ACC112 (cell line): ENCODE measurements around the gene TRIM7.

Source experiments
- H2AFZ ChIP-seq: fragments of 200-600 bp; sonication (generic); one replicate; pipeline ENCODE4 v1.6.0; 2017; ENCODE audit warnings: antibody characterized with exemption, low read length; ENCODE audit not compliant: unreplicated experiment
- H3K27ac ChIP-seq: fragments of 200-600 bp; sonication (generic); 2 replicates; pipeline ENCODE4 v1.5.1; 2014; ENCODE audit warnings: low read depth, mild to moderate bottlenecking, antibody characterized with exemption, low read length, moderate library complexity
- H3K27me3 ChIP-seq: fragments of 200-600 bp; sonication (generic); 2 replicates; pipeline ENCODE4 v1.6.1; 2014; ENCODE audit warnings: mild to moderate bottlenecking, antibody characterized with exemption, low read length, moderate library complexity, mixed read lengths; ENCODE audit not compliant: insufficient read depth
- H3K36me3 ChIP-seq: fragments of 200-600 bp; sonication (generic); 2 replicates; pipeline ENCODE4 v1.6.1; 2016; ENCODE audit warnings: mild to moderate bottlenecking, antibody characterized with exemption, low read length, moderate library complexity, mixed read lengths; ENCODE audit not compliant: insufficient read depth
- H3K4me1 ChIP-seq: fragments of 200-600 bp; sonication (generic); one replicate; pipeline ENCODE4 v1.6.1; 2016; ENCODE audit warnings: low read length, mixed read lengths; ENCODE audit not compliant: insufficient read depth, unreplicated experiment, control insufficient read depth
- H3K4me3 ChIP-seq: fragments of 200-600 bp; sonication (generic); 2 replicates; pipeline ENCODE4 v1.5.1; 2014; ENCODE audit warnings: mild to moderate bottlenecking, low read depth, low read length
- H3K79me2 ChIP-seq: fragments of 200-600 bp; sonication (generic); one replicate; pipeline ENCODE4 v1.6.0; 2016; ENCODE audit warnings: low read length; ENCODE audit not compliant: control insufficient read depth, unreplicated experiment, insufficient read depth

TRIM7 gene

DNA sequence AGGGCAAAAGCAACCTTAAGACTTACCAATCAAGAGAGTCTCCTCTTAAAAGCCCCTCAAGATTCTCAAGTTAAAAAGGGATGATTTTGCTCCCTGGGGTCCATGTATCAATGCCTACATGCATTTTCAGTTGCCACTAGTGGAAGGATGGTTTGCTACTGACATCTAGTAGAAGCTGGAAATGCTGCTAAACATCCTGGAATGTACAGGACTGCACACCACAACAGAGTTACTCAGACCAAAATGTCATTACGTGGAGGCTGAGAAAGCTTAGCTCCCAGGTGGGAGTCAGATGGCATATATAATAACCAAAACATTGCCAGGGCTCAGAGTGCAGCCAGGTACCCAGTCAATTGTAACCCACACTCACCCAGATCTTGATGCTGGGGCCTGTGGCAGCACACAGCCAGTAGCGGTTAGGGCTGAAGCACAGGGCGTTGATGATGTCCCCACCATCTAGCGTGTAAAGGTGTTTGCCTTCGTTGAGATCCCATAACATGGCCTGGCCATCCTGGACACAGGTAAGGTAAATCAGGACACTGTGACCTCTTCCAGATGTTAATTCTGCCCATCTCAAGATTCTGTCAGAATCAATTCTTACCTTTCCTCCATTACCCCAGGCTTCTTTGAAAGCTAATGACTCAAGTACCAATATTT lies 32.9 kb upstream of the TRIM7 start:
- peaks cover 23% of the 10 kb centered on the region for H3K4me1 ChIP-seq
- H3K27ac ChIP-seq: no peak overlapping the region
- H3K79me2 ChIP-seq: peaks cover 51% of the 10 kb centered on the region
- H2AFZ ChIP-seq: no peak overlapping the region
- H3K27me3 ChIP-seq: no peaks in the 10 kb centered on the region
- no peak overlapping the region for H3K4me3 ChIP-seq
- peaks cover 56% of the 10 kb centered on the region for H3K36me3 ChIP-seq

DNA sequence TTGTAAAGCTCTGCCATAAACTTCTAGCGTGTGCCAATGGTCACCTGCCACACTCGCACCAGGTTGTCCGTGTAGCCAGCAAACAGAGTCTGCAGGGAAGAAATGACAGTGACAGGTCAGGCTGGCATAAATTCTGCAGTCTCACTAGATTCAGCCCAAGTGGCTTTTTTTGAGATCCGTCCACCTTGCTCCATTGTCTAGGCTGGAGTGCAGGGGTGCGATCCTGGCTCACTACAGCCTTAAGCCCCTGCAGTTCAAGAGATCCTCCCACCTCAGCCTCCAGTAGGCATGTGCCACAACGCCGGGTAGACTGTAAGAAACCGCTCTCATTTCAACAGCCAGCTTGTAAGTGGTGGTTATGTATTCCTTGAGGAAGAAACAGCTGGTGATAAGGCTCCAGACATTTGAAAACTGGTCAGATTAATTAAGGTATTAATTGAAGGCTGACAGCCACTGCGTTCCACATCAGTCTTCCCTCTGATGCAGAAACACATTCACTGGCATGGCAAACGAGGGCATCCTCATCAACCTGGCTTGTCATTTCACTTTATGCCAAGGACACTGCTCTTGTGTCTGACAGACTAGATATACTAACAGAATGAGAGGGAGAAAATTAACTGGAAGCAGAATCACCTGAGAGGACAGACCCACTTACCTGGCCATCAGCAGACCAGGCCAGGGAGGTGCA lies 32.1 kb upstream of the TRIM7 start:
- Histone ChIP-seq H2AFZ (no peak overlapping the region), H3K36me3 (peaks cover 49% of the 10 kb centered on the region), H3K79me2 (peaks cover 44% of the 10 kb centered on the region), H3K4me1 (peaks cover 22% of the 10 kb centered on the region), H3K27ac (no peak overlapping the region), H3K4me3 (no peak overlapping the region), H3K27me3 (no peaks in the 10 kb centered on the region)

DNA sequence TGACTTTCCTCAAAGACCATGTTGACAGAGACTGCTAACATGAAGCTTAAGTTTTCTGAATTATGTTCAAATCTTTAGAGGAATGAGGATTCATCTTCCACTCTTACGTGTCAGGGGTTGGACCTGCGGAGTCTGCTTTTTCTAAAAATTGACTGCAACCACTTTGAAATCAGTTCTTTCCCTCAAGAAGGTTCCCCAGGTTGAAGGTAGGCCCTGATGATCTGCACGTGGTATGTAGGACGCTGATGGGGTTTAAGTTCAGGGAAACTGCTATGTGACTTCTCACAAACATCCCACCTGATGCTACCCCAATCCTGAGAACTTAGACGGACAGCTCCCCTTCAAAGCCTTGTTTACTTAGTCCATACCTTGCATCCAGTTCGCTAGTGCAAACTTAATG lies 31.5 kb upstream of the TRIM7 start:
- peaks cover 37% of the 10 kb centered on the region for H3K79me2 ChIP-seq
- no peak overlapping the region; the same call in 1 of the 2 replicates for H3K27ac ChIP-seq
- H3K27me3 ChIP-seq: no peaks in the 10 kb centered on the region
- peaks cover 17% of the 10 kb centered on the region for H3K4me1 ChIP-seq
- no peak overlapping the region for H2AFZ ChIP-seq
- H3K4me3 ChIP-seq: no peak overlapping the region
- H3K36me3 ChIP-seq: peaks cover 44% of the 10 kb centered on the region

DNA sequence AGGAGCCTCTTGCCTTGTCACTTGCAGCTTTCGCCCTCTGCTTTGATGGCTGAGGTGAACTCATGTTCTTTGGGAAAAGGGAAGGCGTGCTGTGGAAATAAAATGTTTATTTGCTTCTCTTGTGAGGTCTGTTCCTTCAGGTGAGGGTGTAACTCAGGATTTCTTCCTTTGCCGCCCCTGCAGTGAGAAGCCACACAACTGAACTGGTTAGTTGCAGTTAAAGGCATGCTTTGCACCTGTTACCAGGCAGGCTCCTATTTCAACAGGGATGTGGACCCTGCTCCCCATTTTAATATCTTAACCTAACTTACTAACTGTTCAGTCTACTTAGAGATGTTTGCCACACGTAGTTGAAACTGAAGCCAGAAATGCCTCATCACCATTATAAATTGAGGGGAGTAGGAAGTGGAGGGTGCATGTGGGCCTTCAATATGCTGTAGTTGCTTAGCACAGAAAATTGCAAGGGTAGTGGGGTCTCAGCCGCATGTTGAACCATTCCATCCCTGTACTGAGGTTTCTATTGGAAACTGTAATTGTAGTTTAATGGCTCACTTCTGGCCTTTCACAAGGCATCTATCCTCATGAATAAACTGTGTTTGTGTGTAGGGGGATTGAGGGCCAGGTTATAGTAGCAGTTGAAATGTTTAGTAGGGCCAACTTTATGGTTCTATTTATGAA lies 30.8 kb upstream of the TRIM7 start:
- H2AFZ ChIP-seq: no peak overlapping the region
- H3K27me3 ChIP-seq: no peaks in the 10 kb centered on the region
- peaks cover 44% of the 10 kb centered on the region for H3K36me3 ChIP-seq
- H3K4me1 ChIP-seq: peaks cover 12% of the 10 kb centered on the region
- peak overlapping the region; percentile 8; the same call in 1 of the 2 replicates for H3K27ac ChIP-seq
- H3K79me2 ChIP-seq: peaks cover 31% of the 10 kb centered on the region
- no peak overlapping the region for H3K4me3 ChIP-seq

DNA sequence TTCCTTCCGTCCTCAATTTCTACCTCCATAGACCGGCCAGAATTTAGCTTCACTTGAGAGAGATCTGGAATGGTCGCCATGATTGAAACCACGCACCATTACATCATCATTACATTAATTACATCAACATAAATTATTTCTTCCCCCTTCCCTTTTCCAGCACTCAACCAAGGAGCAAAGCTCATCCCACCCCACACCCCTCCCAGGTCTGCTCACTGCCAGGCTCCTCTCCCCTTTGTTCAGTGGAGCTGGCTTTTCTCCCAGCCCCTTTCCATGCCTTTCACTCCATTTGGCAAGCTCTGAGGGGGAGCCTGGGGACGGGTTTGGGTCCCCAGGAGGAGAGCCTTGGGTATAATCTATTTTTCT lies 30.3 kb upstream of the TRIM7 start:
- H2AFZ ChIP-seq: no peak overlapping the region
- peaks cover 9% of the 10 kb centered on the region for H3K4me1 ChIP-seq
- peaks cover 26% of the 10 kb centered on the region for H3K79me2 ChIP-seq
- no peaks in the 10 kb centered on the region for H3K27me3 ChIP-seq
- no peak overlapping the region for H3K4me3 ChIP-seq
- peaks cover 44% of the 10 kb centered on the region for H3K36me3 ChIP-seq
- H3K27ac ChIP-seq: 0 out of 2 replicates have a peak overlapping the region, but pooled peaks have one; percentile 8

DNA sequence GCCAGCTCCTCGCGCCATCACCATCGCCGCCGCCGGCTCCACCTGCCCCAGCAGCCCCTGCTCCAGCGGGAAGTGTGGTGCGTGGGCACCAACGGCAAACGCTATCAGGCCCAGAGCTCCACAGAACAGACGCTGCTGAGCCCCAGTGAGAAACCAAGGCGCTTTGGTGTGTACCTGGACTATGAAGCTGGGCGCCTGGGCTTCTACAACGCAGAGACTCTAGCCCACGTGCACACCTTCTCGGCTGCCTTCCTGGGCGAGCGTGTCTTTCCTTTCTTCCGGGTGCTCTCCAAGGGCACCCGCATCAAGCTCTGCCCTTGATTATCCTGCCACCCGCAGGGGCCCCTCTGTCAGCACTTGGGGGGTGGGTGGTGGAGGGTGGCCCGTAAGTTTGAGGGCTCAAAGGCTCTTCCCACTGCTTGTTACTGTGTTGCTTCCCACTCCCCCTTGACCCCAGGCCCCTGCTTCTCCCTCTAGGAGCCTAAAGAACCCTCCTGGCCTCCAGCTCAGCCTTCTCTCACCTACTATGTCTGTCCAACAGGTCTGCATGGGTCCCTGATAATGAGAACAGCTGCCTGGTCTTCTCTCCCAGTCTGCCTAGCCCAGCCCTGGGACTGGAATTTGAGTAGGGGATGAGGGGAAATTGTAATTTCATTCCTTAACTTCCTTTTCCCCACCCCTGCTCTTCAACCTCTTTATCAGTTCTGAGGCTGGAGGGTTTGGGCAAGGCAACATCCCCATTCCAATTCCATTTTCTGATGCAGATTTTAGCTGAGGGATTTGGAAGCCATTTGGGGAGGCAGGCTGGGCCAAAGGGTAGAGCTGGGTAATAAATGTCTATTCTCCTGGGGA lies 29.7 kb upstream of the TRIM7 start:
- peaks cover 21% of the 10 kb centered on the region for H3K79me2 ChIP-seq
- peak overlapping the region; percentile 7; the same call in 1 of the 2 replicates for H3K27ac ChIP-seq
- no peak overlapping the region for H3K4me3 ChIP-seq
- H3K4me1 ChIP-seq: peaks cover 9% of the 10 kb centered on the region
- no peaks in the 10 kb centered on the region for H3K27me3 ChIP-seq
- peaks cover 44% of the 10 kb centered on the region for H3K36me3 ChIP-seq
- no peak overlapping the region for H2AFZ ChIP-seq

DNA sequence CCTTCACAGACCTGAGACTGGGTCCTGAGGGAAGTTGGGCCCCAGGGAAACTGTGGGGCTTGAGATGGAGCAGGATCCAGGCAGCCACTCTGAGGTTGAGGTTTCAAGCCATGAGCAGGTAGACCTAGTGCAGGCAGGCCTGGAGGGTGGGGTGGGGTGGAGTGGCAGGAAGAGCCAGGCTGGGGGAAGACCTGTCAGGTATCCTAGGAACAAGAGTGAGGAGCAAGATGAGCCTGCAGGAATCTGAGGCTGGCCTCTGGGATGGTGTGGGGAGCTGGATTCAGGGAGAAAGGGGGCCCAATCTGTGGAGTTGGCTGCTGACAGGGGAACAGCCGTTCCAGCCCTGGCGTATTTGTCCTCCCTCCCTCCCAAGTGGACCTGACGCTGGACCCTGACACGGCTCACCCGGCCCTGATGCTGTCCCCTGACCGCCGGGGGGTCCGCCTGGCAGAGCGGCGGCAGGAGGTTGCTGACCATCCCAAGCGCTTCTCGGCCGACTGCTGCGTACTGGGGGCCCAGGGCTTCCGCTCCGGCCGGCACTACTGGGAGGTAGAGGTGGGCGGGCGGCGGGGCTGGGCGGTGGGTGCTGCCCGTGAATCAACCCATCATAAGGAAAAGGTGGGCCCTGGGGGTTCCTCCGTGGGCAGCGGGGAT lies 28.9 kb upstream of the TRIM7 start:
- H2AFZ ChIP-seq: no peak overlapping the region
- peaks cover 14% of the 10 kb centered on the region for H3K79me2 ChIP-seq
- H3K27ac ChIP-seq: no peak overlapping the region

DNA sequence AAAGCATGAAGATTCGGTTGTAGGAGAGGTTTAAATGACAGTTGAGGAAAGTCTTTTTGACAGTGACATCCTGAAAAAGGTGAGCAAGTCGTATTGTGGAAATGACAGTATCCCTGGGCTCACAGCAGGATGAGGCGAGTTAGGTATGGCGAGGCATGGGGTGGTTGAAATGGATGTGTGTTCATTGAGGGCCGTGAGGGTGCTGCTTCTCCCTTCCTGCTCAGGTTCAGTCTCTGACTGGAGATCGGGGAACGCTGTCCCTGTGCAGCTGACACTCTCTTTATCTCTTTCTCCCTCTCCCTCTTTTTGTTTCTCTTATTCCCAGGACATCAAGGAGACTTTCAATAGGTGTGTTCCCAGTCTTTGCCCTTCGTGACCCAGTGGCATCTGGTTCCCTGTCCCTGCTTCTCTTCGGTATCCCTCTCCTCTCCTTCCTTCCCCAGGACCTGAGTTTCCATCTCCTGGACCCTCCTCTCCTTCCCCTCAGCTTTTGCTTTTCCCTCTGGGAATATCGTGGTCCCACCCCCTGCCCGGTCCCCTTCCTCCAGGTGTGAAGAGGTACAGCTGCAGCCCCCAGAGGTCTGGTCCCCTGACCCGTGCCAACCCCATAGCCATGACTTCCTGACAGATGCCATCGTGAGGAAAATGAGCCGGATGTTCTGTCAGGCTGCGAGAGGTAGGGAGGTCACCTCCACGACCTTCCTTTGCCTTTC lies 28.2 kb upstream of the TRIM7 start:
- Histone ChIP-seq H3K36me3 (peaks cover 30% of the 10 kb centered on the region), H2AFZ (no peak overlapping the region)

More for the DNA sequence above, 28.9 kb upstream of the TRIM7 start:
- peaks cover 3% of the 10 kb centered on the region for H3K4me1 ChIP-seq
- H3K36me3 ChIP-seq: peaks cover 37% of the 10 kb centered on the region
- no peak overlapping the region for H3K4me3 ChIP-seq
- no peaks in the 10 kb centered on the region for H3K27me3 ChIP-seq

DNA sequence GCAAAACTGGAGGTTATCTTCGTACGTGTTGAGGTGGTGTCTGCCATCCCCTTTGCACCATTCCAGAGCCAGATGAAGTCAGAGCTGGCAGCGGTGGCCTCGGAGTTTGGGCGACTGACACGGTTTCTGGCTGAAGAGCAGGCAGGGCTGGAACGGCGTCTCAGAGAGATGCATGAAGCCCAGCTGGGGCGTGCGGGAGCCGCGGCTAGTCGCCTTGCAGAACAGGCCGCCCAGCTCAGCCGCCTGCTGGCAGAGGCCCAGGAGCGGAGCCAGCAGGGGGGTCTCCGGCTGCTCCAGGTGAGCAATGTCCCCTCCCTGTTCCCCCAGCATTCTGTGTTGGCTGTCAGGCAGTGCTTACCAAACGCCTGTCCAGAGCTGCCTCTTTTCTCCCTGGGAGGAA lies 27.6 kb upstream of the TRIM7 start:
- Histone ChIP-seq H3K27ac (no peak overlapping the region), H3K4me3 (no peak overlapping the region), H2AFZ (no peak overlapping the region), H3K36me3 (peaks cover 24% of the 10 kb centered on the region), H3K79me2 (peaks cover under 1% of the 10 kb centered on the region), H3K4me1 (no peaks in the 10 kb centered on the region), H3K27me3 (no peaks in the 10 kb centered on the region)

More for the DNA sequence above, 28.2 kb upstream of the TRIM7 start:
- Histone ChIP-seq H3K4me1 (no peaks in the 10 kb centered on the region), H3K27ac (no peak overlapping the region), H3K4me3 (no peak overlapping the region), H3K27me3 (no peaks in the 10 kb centered on the region), H3K79me2 (peaks cover 7% of the 10 kb centered on the region)
